Hepatocyte (in vitro differentiated cells): Measurements from ENCODE around the gene EIF4G3. TPM values are rescaled to one million over a fixed set of nuclear protein-coding genes. Genes with fewer than 3 reads are reported as not detected.

Source experiments
- DNase-seq: peaks from one replicate; pipeline ENCODE4 v3.0.0-alpha.2; 2016; ENCODE audit warnings: low spot score
- H2AFZ ChIP-seq: fragments of 200-600 bp; sonication (generic); 2 replicates; pipeline ENCODE4 v1.6.0; 2016; ENCODE audit warnings: antibody characterized with exemption, mild to moderate bottlenecking
- H3K27ac ChIP-seq: fragments of 200-600 bp; sonication (generic); 2 replicates; pipeline ENCODE4 v1.5.1; 2016; ENCODE audit warnings: mild to moderate bottlenecking
- H3K27me3 ChIP-seq: fragments of 200-600 bp; sonication (generic); 2 replicates; pipeline ENCODE4 v1.6.1; 2016
- H3K36me3 ChIP-seq: fragments of 200-600 bp; sonication (generic); replicated peaks from 2 replicates; pipeline ENCODE4 v1.5.1; 2016; ENCODE audit warnings: low read depth; ENCODE audit not compliant: insufficient read depth
- H3K4me1 ChIP-seq: fragments of 200-600 bp; sonication (generic); 2 replicates; pipeline ENCODE4 v1.5.1; 2016; ENCODE audit warnings: mild to moderate bottlenecking, moderate library complexity; ENCODE audit not compliant: insufficient read depth
- H3K4me2 ChIP-seq: fragments of 200-600 bp; sonication (generic); 2 replicates; pipeline ENCODE4 v1.6.0; 2016
- H3K4me3 ChIP-seq: fragments of 200-600 bp; sonication (generic); 2 replicates; pipeline ENCODE4 v1.5.1; 2016; ENCODE audit warnings: mild to moderate bottlenecking
- H3K79me2 ChIP-seq: fragments of 200-600 bp; sonication (generic); 2 replicates; pipeline ENCODE4 v1.6.0; 2017; ENCODE audit warnings: mild to moderate bottlenecking
- H3K9me2 ChIP-seq: fragments of 200-600 bp; sonication (generic); replicated peaks from 2 replicates; pipeline ENCODE4 v1.6.0; 2017; ENCODE audit warnings: mild to moderate bottlenecking; ENCODE audit not compliant: insufficient read depth
- H3K9me3 ChIP-seq: fragments of 200-600 bp; sonication (generic); 2 replicates; pipeline ENCODE4 v1.5.1; 2016; ENCODE audit warnings: low read depth, mild to moderate bottlenecking
- H4K20me1 ChIP-seq: fragments of 200-600 bp; sonication (generic); 2 replicates; pipeline ENCODE4 v1.6.0; 2016; ENCODE audit warnings: mild to moderate bottlenecking; ENCODE audit not compliant: insufficient read depth, poor library complexity, severe bottlenecking
- CTCF ChIP-seq: fragments of 200-600 bp; sonication (generic); IDR thresholded peaks from 2 replicates; pipeline ENCODE4 v1.5.1; 2016; ENCODE audit warnings: antibody characterized with exemption, mild to moderate bottlenecking; ENCODE audit not compliant: poor library complexity
- EZH2 ChIP-seq: fragments of 200-600 bp; sonication (generic); IDR thresholded peaks from 2 replicates; pipeline ENCODE4 v1.6.1; 2016; ENCODE audit warnings: antibody characterized with exemption, mild to moderate bottlenecking, borderline replicate concordance
- EZH2phosphoT487 ChIP-seq: fragments of 200-600 bp; sonication (generic); IDR thresholded peaks from one replicate; pipeline ENCODE4 v1.6.1; 2018; ENCODE audit warnings: antibody characterized with exemption, mild to moderate bottlenecking, low read depth, moderate library complexity; ENCODE audit not compliant: unreplicated experiment, severe bottlenecking
- WGBS: methylation state at CpG from one replicate; pipeline ENCODE4 v1.1.6; 2016; ENCODE audit warnings: low lambda C conversion rate; ENCODE audit errors: missing lambda C conversion rate; 5-methylcytosine and 5-hydroxymethylcytosine counted together
- polyA plus RNA-seq: library from polyadenylated mRNA; unstranded; fragments of >200 nt; fragmentation: Nextera tagmentation; extraction: Ambion mirVana; gene quantifications from 2 replicates; pipeline ENCODE4 v1.2.1, GENCODE V29; 2016
- total RNA-seq: library from RNA; depleted of rRNA; stranded (reverse); fragments of >200 nt; gene quantifications from 2 replicates; pipeline ENCODE4 v1.2.3, GENCODE V29; 2014

EIF4G3 gene
- total and polyA plus RNA-seq, 2 experiments from 2014 or later: 33.4 to 42.2 TPM

- no peak for TF ChIP-seq EZH2
- no peak for TF ChIP-seq CTCF
- TF ChIP-seq EZH2phosphoT487: no peak
- Histone ChIP-seq H3K36me3 (no peaks in the 10 kb centered on the region), H3K4me1 (peaks cover 10% of the 10 kb centered on the region), H3K9me2 (no peaks in the 10 kb centered on the region), H4K20me1 (no peaks in the 10 kb centered on the region), H3K79me2 (no peaks in the 10 kb centered on the region), H3K4me3 (no peak overlapping the region), H3K27me3 (no peaks in the 10 kb centered on the region), H2AFZ (no peak overlapping the region), H3K4me2 (no peak overlapping the region), H3K9me3 (no peaks in the 10 kb centered on the region), H3K27ac (no peak overlapping the region)
- WGBS: 76% methylated on average over 3 of the region's 3 CpGs
- DNase-seq: no peak
These were observed 292.2 kb downstream of the EIF4G3 start for GRCh38 chr1:20884513-20884912.

- H3K4me1 ChIP-seq: peaks cover 10% of the 10 kb centered on the region
- H3K79me2 ChIP-seq: no peaks in the 10 kb centered on the region
- H4K20me1 ChIP-seq: no peaks in the 10 kb centered on the region
- no peak overlapping the region for H2AFZ ChIP-seq
- no peaks in the 10 kb centered on the region for H3K36me3 ChIP-seq
- DNase-seq: no peak
- no peaks in the 10 kb centered on the region for H3K27me3 ChIP-seq
- no peaks in the 10 kb centered on the region for H3K9me3 ChIP-seq
- 90% methylated on average over 3 of the region's 3 CpGs for WGBS
- no peaks in the 10 kb centered on the region for H3K9me2 ChIP-seq
- TF ChIP-seq EZH2 (no peak), CTCF (no peak), EZH2phosphoT487 (no peak)
- H3K4me2 ChIP-seq: no peak overlapping the region
- no peak overlapping the region for H3K4me3 ChIP-seq
- no peak overlapping the region for H3K27ac ChIP-seq
These were observed 292.9 kb downstream of the EIF4G3 start for GRCh38 chr1:20883766-20884165.

DNA sequence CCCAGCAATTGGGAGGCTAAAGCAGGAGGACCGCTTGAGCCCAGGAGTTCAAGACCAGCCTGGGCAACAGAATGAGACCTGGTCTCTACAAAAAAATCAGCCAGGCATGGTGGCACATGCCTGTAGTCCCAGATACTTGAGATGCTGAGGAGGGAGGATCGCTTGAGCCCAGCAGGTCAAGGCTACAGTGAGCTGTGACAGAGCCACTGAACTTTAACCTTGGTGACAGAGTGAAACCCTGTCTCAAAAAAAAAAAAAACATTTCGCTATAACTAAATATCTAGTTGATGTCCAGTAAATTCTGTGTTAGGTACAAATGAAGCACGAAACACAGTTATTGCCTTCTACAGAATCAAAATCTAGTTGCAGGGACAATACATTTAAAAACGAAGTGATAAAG is 293.9 kb downstream of the EIF4G3 start:
- Histone ChIP-seq H3K9me2 (no peaks in the 10 kb centered on the region), H3K4me2 (no peak overlapping the region), H3K9me3 (no peaks in the 10 kb centered on the region), H3K4me3 (no peak overlapping the region), H3K36me3 (no peaks in the 10 kb centered on the region), H3K79me2 (no peaks in the 10 kb centered on the region), H2AFZ (no peak overlapping the region), H3K27me3 (no peaks in the 10 kb centered on the region), H4K20me1 (no peaks in the 10 kb centered on the region), H3K27ac (no peak overlapping the region), H3K4me1 (peaks cover 10% of the 10 kb centered on the region)
- no peak for TF ChIP-seq EZH2phosphoT487
- no peak for TF ChIP-seq CTCF
- TF ChIP-seq EZH2: no peak
- DNase-seq: no peak
- WGBS: 97% methylated on average over 5 of the region's 5 CpGs

DNA sequence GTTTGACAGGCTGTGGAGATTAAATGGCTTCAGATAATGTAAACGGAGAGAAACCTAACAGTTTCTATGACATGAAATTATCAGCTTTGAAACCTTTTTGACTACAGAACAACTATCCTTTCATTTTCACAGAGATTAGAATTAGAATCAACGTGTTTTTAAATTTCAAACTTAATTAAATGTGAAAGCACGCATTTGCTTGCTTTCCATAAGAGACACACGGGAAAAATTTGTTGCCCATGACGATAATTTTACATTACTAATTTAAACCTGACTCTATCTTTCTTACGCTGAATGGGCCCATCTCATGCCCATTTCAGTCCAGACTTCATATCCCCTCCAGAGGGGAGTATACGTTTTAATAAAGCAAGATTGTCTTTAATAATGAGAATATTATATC is 297.9 kb downstream of the EIF4G3 start:
- no peaks in the 10 kb centered on the region for H3K9me3 ChIP-seq
- H3K4me2 ChIP-seq: no peak overlapping the region
- H2AFZ ChIP-seq: no peak overlapping the region
- H3K4me3 ChIP-seq: no peak overlapping the region
- no peak for DNase-seq
- no peaks in the 10 kb centered on the region for H3K36me3 ChIP-seq
- peaks cover 5% of the 10 kb centered on the region for H3K4me1 ChIP-seq
- no peaks in the 10 kb centered on the region for H4K20me1 ChIP-seq
- no peaks in the 10 kb centered on the region for H3K9me2 ChIP-seq
- TF ChIP-seq EZH2phosphoT487 (no peak), EZH2 (no peak), CTCF (no peak)
- no peaks in the 10 kb centered on the region for H3K27me3 ChIP-seq
- no peak overlapping the region for H3K27ac ChIP-seq
- WGBS: 95% methylated on average over 7 of the region's 7 CpGs
- no peaks in the 10 kb centered on the region for H3K79me2 ChIP-seq
